Upper lobe of left lung (tissue), 6 donors: Measurements from ENCODE around the gene SCAMP1. TPM values are rescaled to one million over a fixed set of nuclear protein-coding genes. Genes with fewer than 3 reads are reported as not detected.

Experiments
- ATAC-seq, 2 donors: fragments of 200-7000 bp; cut with Tn5 transposase; one replicate each; pipeline ENCODE4 v1.9.1; 2022; ENCODE audit warnings: mild to moderate bottlenecking in 2 of 2, moderate library complexity in 2 of 2; ENCODE audit not compliant: low FRiP score in 2 of 2
- DNase-seq, 2 donors: peaks; one replicate each; pipeline ENCODE4 v3.0.0-alpha.2; 2019 to 2020
- H3K27ac ChIP-seq, 4 donors: fragments of 200-600 bp; sonication (generic); one replicate each; pipeline ENCODE4 v1.5.1; 2016 to 2019
- H3K27me3 ChIP-seq, 4 donors: fragments of 200-600 bp; sonication (generic); one replicate each; pipeline ENCODE4 v1.5.1; 2017 to 2019
- H3K36me3 ChIP-seq, 4 donors: fragments of 200-600 bp; sonication (generic); one replicate each; pipeline ENCODE4 v1.5.1; 2016 to 2019
- H3K4me1 ChIP-seq, 4 donors: fragments of 200-600 bp; sonication (generic); one replicate each; pipeline ENCODE4 v1.5.1; 2018 to 2019
- H3K4me3 ChIP-seq, 4 donors: fragments of 200-600 bp; sonication (generic); one replicate each; pipeline ENCODE4 v1.5.1; 2017 to 2019; ENCODE audit warnings: mild to moderate bottlenecking in 2 of 4, moderate library complexity in 1 of 4
- H3K9me3 ChIP-seq, 4 donors: fragments of 200-600 bp; sonication (generic); one replicate each; pipeline ENCODE4 v1.5.1; 2018 to 2019
- CTCF ChIP-seq, 6 experiments: fragments of 450-650 bp in 4 of 6; fragments of 200-600 bp in 2 of 6; sonication (generic) in 2 of 6; IDR thresholded peaks; one replicate each; pipeline ENCODE4 v1.5.1; 2016 to 2019; ENCODE audit warnings: antibody characterized with exemption in 6 of 6
- EP300 ChIP-seq, 4 donors: sonication (generic); formaldehyde crosslinking; IDR thresholded peaks; one replicate each; pipeline ENCODE4 v1.5.1; 2017; ENCODE audit warnings: antibody characterized with exemption in 4 of 4, control low read depth in 2 of 4
- POLR2A ChIP-seq, 4 donors: fragments of 450-650 bp; IDR thresholded peaks; one replicate each; pipeline ENCODE4 v1.5.1; 2016 to 2017; ENCODE audit warnings: antibody characterized with exemption in 4 of 4, mild to moderate bottlenecking in 2 of 4
- POLR2AphosphoS5 ChIP-seq, 2 donors: sonication (generic); formaldehyde crosslinking; IDR thresholded peaks; one replicate each; pipeline ENCODE4 v1.5.1; 2017; ENCODE audit warnings: antibody characterized with exemption in 2 of 2
- WGBS, 2 donors: methylation state at CpG; one replicate each; pipeline ENCODE4 v1.1.5; 2017 to 2018; 5-methylcytosine and 5-hydroxymethylcytosine counted together
- total RNA-seq, 6 donors: library from RNA; depleted of rRNA in 4 of 6; stranded (reverse); fragments of >200 nt in 4 of 6; gene quantifications; one replicate each; pipeline versions ENCODE4 v1.1.0 to v1.2.1, GENCODE V29; 2016 to 2021
- donor health status: DM: no; HTN: no; CAD: no; lungs with moderate emphysema.
- donor health status: DM: no; HTN: yes; CAD: no; lungs with severe emphysema.

Gene SCAMP1
- total RNA-seq, 6 donors from 2014 or later = 5.3 to 37.3 (median 25.1) TPM

- no peak for DNase-seq
- Histone ChIP-seq H3K4me3 (no peak overlapping the region), H3K27ac (no peak overlapping the region), H3K27me3 (no peaks in the 10 kb centered on the region), H3K4me1 (peaks cover 0 to 13% (median 6%) of the 10 kb centered on the region in 4 donors), H3K9me3 (no peaks in the 10 kb centered on the region), H3K36me3 (no peaks in the 10 kb centered on the region)
- ATAC-seq = no peak
- 60 to 74% methylated on average over 2 of the region's 2 CpGs for WGBS, 2 donors
- no peak for TF ChIP-seq EP300 (IDR thresholded peaks at IDR 0.05)
- no peak for TF ChIP-seq CTCF (IDR thresholded peaks at IDR 0.05)
- no peak for TF ChIP-seq POLR2A (IDR thresholded peaks at IDR 0.05)
- no peak for TF ChIP-seq POLR2AphosphoS5 (IDR thresholded peaks at IDR 0.05)
Measured at GRCh38 chr5:78404682-78405293, 44.4 kb downstream of the SCAMP1 start.

- DNase-seq (no peak), ATAC-seq (no peak)
- Histone ChIP-seq H3K27ac (no peak overlapping the region), H3K4me1 (peaks cover 0 to 13% (median 6%) of the 10 kb centered on the region in 4 donors), H3K9me3 (no peaks in the 10 kb centered on the region), H3K36me3 (no peaks in the 10 kb centered on the region), H3K27me3 (no peaks in the 10 kb centered on the region), H3K4me3 (no peak overlapping the region)
- 56 to 63% methylated on average over 5 of the region's 5 CpGs for WGBS, 2 donors
- TF ChIP-seq CTCF (IDR thresholded peaks at IDR 0.05) (no peak), POLR2A (IDR thresholded peaks at IDR 0.05) (no peak), EP300 (IDR thresholded peaks at IDR 0.05) (no peak), POLR2AphosphoS5 (IDR thresholded peaks at IDR 0.05) (no peak)
Measured at GRCh38 chr5:78405829-78406750, 45.7 kb downstream of the SCAMP1 start.

GRCh38 chr5:78407458-78407857 lies 47.0 kb downstream of the SCAMP1 start:
- Histone ChIP-seq H3K4me3 (no peak overlapping the region), H3K27me3 (no peaks in the 10 kb centered on the region), H3K27ac (no peak overlapping the region), H3K9me3 (no peaks in the 10 kb centered on the region), H3K36me3 (no peaks in the 10 kb centered on the region), H3K4me1 (peaks cover 0 to 13% (median 6%) of the 10 kb centered on the region in 4 donors)
- TF ChIP-seq CTCF (IDR thresholded peaks at IDR 0.05) (no peak), EP300 (IDR thresholded peaks at IDR 0.05) (no peak), POLR2A (IDR thresholded peaks at IDR 0.05) (no peak), POLR2AphosphoS5 (IDR thresholded peaks at IDR 0.05) (no peak)
- no peak for DNase-seq
- ATAC-seq = no peak

- Histone ChIP-seq H3K27ac (no peak overlapping the region), H3K4me3 (no peak overlapping the region), H3K9me3 (no peaks in the 10 kb centered on the region), H3K4me1 (no peaks in the 10 kb centered on the region), H3K27me3 (no peaks in the 10 kb centered on the region), H3K36me3 (peaks cover 0 to 3% (median under 1%) of the 10 kb centered on the region in 4 donors)
- ATAC-seq = no peak
- TF ChIP-seq CTCF (IDR thresholded peaks at IDR 0.05) = no peak
- TF ChIP-seq EP300 (IDR thresholded peaks at IDR 0.05) = no peak
- TF ChIP-seq POLR2AphosphoS5 (IDR thresholded peaks at IDR 0.05) = no peak
- TF ChIP-seq POLR2A (IDR thresholded peaks at IDR 0.05) = no peak
- no peak for DNase-seq
Measured at GRCh38 chr5:78411586-78411985, 51.2 kb downstream of the SCAMP1 start.
